Osteoblast (primary cell): ENCODE measurements around the gene MYBPH. TPM values are rescaled to one million over a fixed set of nuclear protein-coding genes. Genes with fewer than 3 reads are reported as not detected.

Experiments
- DNase-seq: peaks from one replicate; pipeline ENCODE4 v3.0.0; 2011; ENCODE audit warnings: low spot score, mixed read lengths; ENCODE audit not compliant: insufficient read length; ENCODE audit errors: missing footprints
- H2AFZ ChIP-seq: 2 replicates; pipeline ENCODE4 v1.6.0; 2011; ENCODE audit warnings: mild to moderate bottlenecking, low read length
- H3K27ac ChIP-seq: 2 replicates; pipeline ENCODE4 v1.5.1; 2011; ENCODE audit warnings: mild to moderate bottlenecking, low read depth, low read length, moderate library complexity
- H3K27me3 ChIP-seq: 2 replicates; pipeline ENCODE4 v1.6.0; 2012; ENCODE audit warnings: mild to moderate bottlenecking, control low read depth, inconsistent platforms, low read length, moderate library complexity; ENCODE audit not compliant: insufficient read depth
- H3K36me3 ChIP-seq: 2 replicates; pipeline ENCODE4 v1.5.1; 2011; ENCODE audit warnings: mild to moderate bottlenecking, low read length, control low read depth, moderate library complexity; ENCODE audit not compliant: insufficient read depth
- H3K4me1 ChIP-seq: 2 replicates; pipeline ENCODE4 v1.5.1; 2011; ENCODE audit warnings: mild to moderate bottlenecking, low read length, control low read depth, moderate library complexity; ENCODE audit not compliant: insufficient read depth
- H3K4me2 ChIP-seq: 2 replicates; pipeline ENCODE4 v1.6.0; 2011; ENCODE audit warnings: mild to moderate bottlenecking, low read length; ENCODE audit not compliant: insufficient read depth
- H3K4me3 ChIP-seq: fragments of 200-600 bp; sonication (generic); 3 replicates; pipeline ENCODE4 v1.5.1; 2012; ENCODE audit warnings: mild to moderate bottlenecking, low read length, inconsistent platforms; ENCODE audit not compliant: insufficient read depth
- H3K79me2 ChIP-seq: 2 replicates; pipeline ENCODE4 v1.6.0; 2012; ENCODE audit warnings: mild to moderate bottlenecking, low read length, control low read depth, inconsistent platforms; ENCODE audit not compliant: insufficient read depth
- H3K9me3 ChIP-seq: 2 replicates; pipeline ENCODE4 v1.5.1; 2011; ENCODE audit warnings: low read depth, low read length, control low read depth
- H4K20me1 ChIP-seq: 2 replicates; pipeline ENCODE4 v1.6.0; 2012; ENCODE audit warnings: mild to moderate bottlenecking, low read length, control low read depth; ENCODE audit not compliant: insufficient read depth
- total RNA-seq: library from RNA; depleted of rRNA; stranded (reverse); fragments of >200 nt; gene quantifications from 2 replicates; pipeline ENCODE4 v1.2.3, GENCODE V29; 2012
- TF ChIP-seq, protein P1 (sequence below): IDR thresholded peaks from 2 replicates; pipeline ENCODE4 v1.5.1; 2011; ENCODE audit warnings: mild to moderate bottlenecking, low read depth, low read length, moderate library complexity; ENCODE audit errors: extremely low read depth

MYBPH gene
- total RNA-seq, 1 donor: under 0.01 TPM

DNA sequence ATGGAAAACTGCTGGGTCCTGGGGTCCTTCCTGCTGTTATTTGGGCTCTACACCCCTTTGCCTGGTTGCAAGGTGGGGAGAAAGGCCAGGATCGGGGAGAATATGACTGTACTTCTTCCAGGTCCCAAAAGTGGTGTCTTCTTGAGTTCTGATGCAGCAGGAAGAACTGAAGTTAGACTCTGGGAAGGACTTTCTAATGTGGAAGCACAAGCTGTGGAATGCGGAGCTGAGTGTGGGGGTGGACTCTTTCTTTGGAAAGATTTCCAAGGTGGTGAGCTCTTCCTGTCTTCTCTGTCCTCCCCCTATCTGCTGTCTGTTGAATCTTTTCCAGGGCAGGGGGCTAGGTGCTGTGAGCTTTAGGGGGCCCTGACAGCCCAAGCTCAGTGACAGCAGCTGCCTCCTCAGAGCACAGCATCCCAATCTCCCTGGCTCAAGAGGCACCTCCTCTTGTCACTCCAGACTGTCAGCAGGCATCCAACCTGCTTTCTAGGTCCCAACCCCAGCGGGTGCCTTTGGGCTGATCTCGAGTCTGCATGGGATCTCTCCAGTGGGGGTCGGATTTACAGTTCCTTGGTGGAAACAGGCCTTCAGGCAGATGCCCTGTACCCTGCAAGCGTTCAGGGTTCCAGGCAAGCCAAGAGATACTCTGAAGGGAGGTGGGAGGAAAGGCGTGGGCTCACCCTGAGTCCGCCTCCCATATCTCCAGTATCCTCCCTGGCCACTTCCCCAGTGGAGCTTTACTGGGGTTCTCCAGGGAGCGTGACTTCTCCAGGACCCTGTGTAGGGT lies 24.9 kb downstream of the MYBPH start:
- H3K27ac ChIP-seq: no peak overlapping the region
- H3K79me2 ChIP-seq: no peaks in the 10 kb centered on the region
- H3K4me3 ChIP-seq: no peak overlapping the region
- H4K20me1 ChIP-seq: no peaks in the 10 kb centered on the region
- DNase-seq: peak; percentile 47
- H3K36me3 ChIP-seq: no peaks in the 10 kb centered on the region
- H2AFZ ChIP-seq: no peak overlapping the region
- H3K4me1 ChIP-seq: peaks cover 27% of the 10 kb centered on the region
- no peaks in the 10 kb centered on the region for H3K9me3 ChIP-seq
- no peaks in the 10 kb centered on the region for H3K27me3 ChIP-seq
- H3K4me2 ChIP-seq: no peak overlapping the region
- TF ChIP-seq, protein P1, sequence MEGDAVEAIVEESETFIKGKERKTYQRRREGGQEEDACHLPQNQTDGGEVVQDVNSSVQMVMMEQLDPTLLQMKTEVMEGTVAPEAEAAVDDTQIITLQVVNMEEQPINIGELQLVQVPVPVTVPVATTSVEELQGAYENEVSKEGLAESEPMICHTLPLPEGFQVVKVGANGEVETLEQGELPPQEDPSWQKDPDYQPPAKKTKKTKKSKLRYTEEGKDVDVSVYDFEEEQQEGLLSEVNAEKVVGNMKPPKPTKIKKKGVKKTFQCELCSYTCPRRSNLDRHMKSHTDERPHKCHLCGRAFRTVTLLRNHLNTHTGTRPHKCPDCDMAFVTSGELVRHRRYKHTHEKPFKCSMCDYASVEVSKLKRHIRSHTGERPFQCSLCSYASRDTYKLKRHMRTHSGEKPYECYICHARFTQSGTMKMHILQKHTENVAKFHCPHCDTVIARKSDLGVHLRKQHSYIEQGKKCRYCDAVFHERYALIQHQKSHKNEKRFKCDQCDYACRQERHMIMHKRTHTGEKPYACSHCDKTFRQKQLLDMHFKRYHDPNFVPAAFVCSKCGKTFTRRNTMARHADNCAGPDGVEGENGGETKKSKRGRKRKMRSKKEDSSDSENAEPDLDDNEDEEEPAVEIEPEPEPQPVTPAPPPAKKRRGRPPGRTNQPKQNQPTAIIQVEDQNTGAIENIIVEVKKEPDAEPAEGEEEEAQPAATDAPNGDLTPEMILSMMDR: no peak

- no peak overlapping the region for H2AFZ ChIP-seq
- H3K9me3 ChIP-seq: no peaks in the 10 kb centered on the region
- no peak overlapping the region for H3K4me3 ChIP-seq
- no peaks in the 10 kb centered on the region for H4K20me1 ChIP-seq
- TF ChIP-seq, protein P1: no peak
- H3K79me2 ChIP-seq: no peaks in the 10 kb centered on the region
- no peaks in the 10 kb centered on the region for H3K36me3 ChIP-seq
- H3K27me3 ChIP-seq: no peaks in the 10 kb centered on the region
- no peak overlapping the region for H3K27ac ChIP-seq
- H3K4me2 ChIP-seq: no peak overlapping the region
- peaks cover 22% of the 10 kb centered on the region for H3K4me1 ChIP-seq
- DNase-seq: peak; percentile 61
Observed at GRCh38 chr1:203149188-203149840, 26.3 kb downstream of the MYBPH start.

GRCh38 chr1:203148579-203148978 lies 27.0 kb downstream of the MYBPH start:
- Histone ChIP-seq H3K4me3 (no peak overlapping the region), H3K9me3 (no peaks in the 10 kb centered on the region), H3K27ac (no peak overlapping the region), H4K20me1 (no peaks in the 10 kb centered on the region), H3K4me1 (peaks cover 15% of the 10 kb centered on the region), H3K27me3 (no peaks in the 10 kb centered on the region), H3K36me3 (no peaks in the 10 kb centered on the region), H3K4me2 (no peak overlapping the region), H2AFZ (no peak overlapping the region), H3K79me2 (no peaks in the 10 kb centered on the region)
- TF ChIP-seq, protein P1: no peak
- DNase-seq: no peak

DNA sequence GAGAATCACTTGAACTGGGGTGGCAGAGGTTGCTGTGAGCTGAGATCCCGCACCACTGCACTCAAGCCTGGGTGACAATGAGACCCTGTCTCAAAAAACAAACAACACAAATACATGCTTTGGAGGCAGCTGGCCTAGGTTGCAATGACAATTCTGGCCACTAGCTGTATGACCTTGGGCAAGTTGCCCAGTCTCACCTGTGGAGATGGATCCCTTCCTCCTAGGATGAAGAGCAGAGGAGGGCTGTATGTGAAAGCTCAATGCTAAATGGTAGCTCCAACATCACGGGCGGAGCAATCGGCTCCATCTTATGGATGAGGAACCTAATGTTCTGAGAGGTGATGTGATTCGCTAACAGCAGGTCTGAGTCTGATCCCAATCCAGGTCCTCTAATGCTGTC lies 27.5 kb downstream of the MYBPH start:
- Histone ChIP-seq H3K27ac (no peak overlapping the region), H3K4me1 (peaks cover 10% of the 10 kb centered on the region), H3K4me2 (no peak overlapping the region), H3K79me2 (no peaks in the 10 kb centered on the region), H3K27me3 (no peaks in the 10 kb centered on the region), H3K36me3 (no peaks in the 10 kb centered on the region), H3K9me3 (no peaks in the 10 kb centered on the region), H3K4me3 (no peak overlapping the region), H4K20me1 (no peaks in the 10 kb centered on the region), H2AFZ (no peak overlapping the region)
- DNase-seq: peak; percentile 41
- TF ChIP-seq, protein P1: peak; percentile 33
